Ishikawa (cell line): Measurements from ENCODE around the gene EIF3A.

Experiments
- MAX ChIP-seq: IDR thresholded peaks from 2 replicates; pipeline ENCODE4 v1.6.1; 2012
- REST ChIP-seq: IDR thresholded peaks from 2 replicates; pipeline ENCODE4 v1.6.1; 2012; ENCODE audit warnings: low read depth, mild to moderate bottlenecking
- TEAD4 ChIP-seq: IDR thresholded peaks from 2 replicates; pipeline ENCODE4 v1.6.1; 2012
- YY1 ChIP-seq: IDR thresholded peaks from 2 replicates; pipeline ENCODE4 v1.6.1; 2012; ENCODE audit warnings: low read depth

GRCh38 chr10:119116326-119116951, 35.8 kb upstream of the EIF3A start:
- TF ChIP-seq YY1, result no peak
- TF ChIP-seq TEAD4, result no peak
- no peak for TF ChIP-seq REST
- no peak for TF ChIP-seq MAX
